GM18517 (cell line): ENCODE measurements around the gene TAF11L5.
"Not testable (repeated sequence)": the region's sequence is repeated elsewhere in the genome, so short reads cannot be mapped to it uniquely, and the experiment has no call there.

Experiments
- ATAC-seq: cut with Tn5 transposase; IDR thresholded peaks from one replicate; pipeline ENCODE4 v1.9.1; 2021; ENCODE audit warnings: mild to moderate bottlenecking, moderate library complexity; ENCODE audit not compliant: unreplicated experiment

TAF11L5 gene

GRCh38 chr5:17524935-17525334 is at the start of gene TAF11L5:
Gene TAF11L5, plus strand, starts transcription at chr5:17525235.
- ATAC-seq, result not testable (repeated sequence)

- no peak for ATAC-seq
These were observed 48.0 kb upstream of the TAF11L5 start for GRCh38 chr5:17477043-17477442.

- ATAC-seq, result no peak
These were observed 47.3 kb upstream of the TAF11L5 start for GRCh38 chr5:17477573-17478265.

- ATAC-seq, result no peak
These were observed 43.7 kb upstream of the TAF11L5 start for GRCh38 chr5:17481378-17481777.

- no peak for ATAC-seq
These were observed 42.2 kb upstream of the TAF11L5 start for GRCh38 chr5:17482790-17483189.

- ATAC-seq, result not testable (repeated sequence)
These were observed 38.4 kb upstream of the TAF11L5 start for GRCh38 chr5:17486464-17487173.

GRCh38 chr5:17487174-17487512 is 37.9 kb upstream of the TAF11L5 start:
- no peak for ATAC-seq

- not testable (repeated sequence) for ATAC-seq
These were observed 33.8 kb upstream of the TAF11L5 start for GRCh38 chr5:17491257-17491656.

- no peak for ATAC-seq
These were observed 32.3 kb upstream of the TAF11L5 start for GRCh38 chr5:17492770-17493169.

- ATAC-seq, result no peak
These were observed 27.6 kb upstream of the TAF11L5 start for GRCh38 chr5:17497446-17497845.

GRCh38 chr5:17497931-17498330 is 27.1 kb upstream of the TAF11L5 start, which contains the start of gene TAF11L2:
Gene TAF11L2, plus strand, starts transcription at chr5:17498231.
- not testable (repeated sequence) for ATAC-seq

- ATAC-seq, result no peak
These were observed 13.2 kb upstream of the TAF11L5 start for GRCh38 chr5:17511775-17512325.

GRCh38 chr5:17517526-17517925 is 7.5 kb upstream of the TAF11L5 start:
- not testable (repeated sequence) for ATAC-seq

- ATAC-seq, result not testable (repeated sequence)
These were observed 7.0 kb upstream of the TAF11L5 start, which contains the start of gene TAF11L3 for GRCh38 chr5:17518067-17518466. Gene TAF11L3, plus strand, starts transcription at chr5:17518367.

GRCh38 chr5:17519508-17519907 is 5.5 kb upstream of the TAF11L5 start:
- not testable (repeated sequence) for ATAC-seq

GRCh38 chr5:17521501-17521900 is 3.5 kb upstream of the TAF11L5 start, which contains the start of gene TAF11L4:
Gene TAF11L4, plus strand, starts transcription at chr5:17521801.
- ATAC-seq, result not testable (repeated sequence)

GRCh38 chr5:17526504-17526903 is 1.5 kb downstream of the TAF11L5 start:
- not testable (repeated sequence) for ATAC-seq

GRCh38 chr5:17528369-17528768 is 3.3 kb downstream of the TAF11L5 start, which contains the start of gene TAF11L6:
Gene TAF11L6, plus strand, starts transcription at chr5:17528669.
- ATAC-seq, result not testable (repeated sequence)
